Hematopoietic multipotent progenitor cell (in vitro differentiated cells): Measurements from ENCODE around the gene MAP1LC3C. TPM values are rescaled to one million over a fixed set of nuclear protein-coding genes. Genes with fewer than 3 reads are reported as not detected.
"Not testable (repeated sequence)": the region's sequence is repeated elsewhere in the genome, so short reads cannot be mapped to it uniquely, and the experiment has no call there.

ENCODE experiments used
- DNase-seq, 3 donors: peaks; one replicate each; pipeline ENCODE4 v3.0.0-alpha.2; 2011 to 2015; ENCODE audit warnings: low read depth in 2 of 3, low spot score in 2 of 3
- total RNA-seq: library from RNA; depleted of rRNA; stranded (reverse); fragments of >200 nt; gene quantifications from one replicate; pipeline ENCODE4 v1.2.3, GENCODE V29; 2012

Gene MAP1LC3C
- total RNA-seq, 1 donor, result not detected

- no peak for DNase-seq
Measured at GRCh38 chr1:241994171-241994570, 4.7 kb downstream of the MAP1LC3C start.

- DNase-seq, result no peak
Measured at GRCh38 chr1:241992734-241993133, 6.2 kb downstream of the MAP1LC3C start.

- DNase-seq, result no peak
Measured at GRCh38 chr1:241990040-241990439, 8.9 kb downstream of the MAP1LC3C start.

GRCh38 chr1:241988389-241988930, 10.4 kb downstream of the MAP1LC3C start:
- DNase-seq, result not testable (repeated sequence)

- DNase-seq, result peak in 2 of 3 donors; percentile 19 to 30
Measured at GRCh38 chr1:241985787-241986186, 13.1 kb downstream of the MAP1LC3C start.

- no peak for DNase-seq
Measured at GRCh38 chr1:241979926-241980325, 19.0 kb downstream of the MAP1LC3C start.

- DNase-seq, result no peak
Measured at GRCh38 chr1:241979071-241979470, 19.8 kb downstream of the MAP1LC3C start.

- no peak for DNase-seq
Measured at GRCh38 chr1:241976229-241976628, 22.7 kb downstream of the MAP1LC3C start.

GRCh38 chr1:241972703-241973369, 26.1 kb downstream of the MAP1LC3C start:
- DNase-seq, result no peak

GRCh38 chr1:241968611-241969010, 30.3 kb downstream of the MAP1LC3C start:
- DNase-seq, result no peak

GRCh38 chr1:241964550-241965282, 34.2 kb downstream of the MAP1LC3C start:
- no peak for DNase-seq

- DNase-seq, result no peak
Measured at GRCh38 chr1:241963722-241964121, 35.2 kb downstream of the MAP1LC3C start.

- DNase-seq, result no peak
Measured at GRCh38 chr1:241962153-241962552, 36.7 kb downstream of the MAP1LC3C start.

GRCh38 chr1:241957692-241958494, 41.0 kb downstream of the MAP1LC3C start, which contains the start of gene BECN2:
Gene BECN2, plus strand, starts transcription at chr1:241957767. Its CDS starts 0 bp downstream, at chr1:241957767.
- no peak for DNase-seq

- DNase-seq, result no peak
Measured at GRCh38 chr1:241950390-241950789, 48.5 kb downstream of the MAP1LC3C start.

GRCh38 chr1:241947354-241947753, 51.5 kb downstream of the MAP1LC3C start:
- no peak for DNase-seq

Other genes starting within 250 kb of the MAP1LC3C start
- 3.5 TPM for gene EXO1, start 150.9 kb downstream of the MAP1LC3C start, total RNA-seq
- not detected for gene BECN2, start 41.3 kb downstream of the MAP1LC3C start, total RNA-seq